ENCODE measurements around the gene TENT5C. TPM values are rescaled to one million over a fixed set of nuclear protein-coding genes. Genes with fewer than 3 reads are reported as not detected.

TENT5C gene
- total and polyA plus RNA-seq, 10 of the 15 experiments (the other 5 are each of a cell fraction or from before 2014, with no cell fraction given) = 0.19 to 2.4 (median 0.78) TPM

GRCh38 chr1:117620440-117620839 lies 14.6 kb downstream of the TENT5C start:
- BruUV-seq (replicated peaks) = no TSS peak
- ChIA-PET POLR2A (interaction anchor here (0.9 kb wide), 1 partner anchor 11 kb away, joined by 3 read pairs; no protein-coding TSS in a partner anchor), CTCF (interaction anchor here (1.2 kb wide), 1 partner anchor 133 kb away, joined by 3 read pairs; no protein-coding TSS in a partner anchor), SMC1A (ENCODE audit: uncharacterized antibody, unreplicated experiment) (interaction anchor here (1.2 kb wide), 1 partner anchor 36 kb away, joined by 3 read pairs; no protein-coding TSS in a partner anchor), RAD21 (ENCODE audit: unreplicated experiment) (no interaction called here)
- in situ Hi-C loops (cut with MboI) (no loop called here), intact Hi-C loops (cut with micrococcal nuclease; ENCODE audit: unreplicated experiment) (no loop called here)
- H3K9me3 ChIP-seq (replicated peaks; ENCODE audit: control insufficient read depth, insufficient read depth, low read length) = no peaks in the 10 kb centered on the region; the same call in 2 of the 3 replicates
- WGBS (ENCODE audit: insufficient coverage, insufficient replicate concordance, low lambda C conversion rate, missing lambda C conversion rate) = 59% methylated on average over 6 of the region's 6 CpGs
- H3K4me1 ChIP-seq (ENCODE audit: control insufficient read depth, insufficient read depth, low read length) = no peaks in the 10 kb centered on the region
- H3K36me3 ChIP-seq (ENCODE audit: control insufficient read depth in 2 of 2, insufficient read depth in 2 of 2, low read length in 1 of 2) = no peaks in the 10 kb centered on the region
- no peak overlapping the region for H3K9ac ChIP-seq (ENCODE audit: control insufficient read depth, insufficient read depth, low read length)
- H3K27ac ChIP-seq (ENCODE audit: control insufficient read depth, insufficient read depth) = no peak overlapping the region
- ATAC-seq (no peak), DNase-seq (ENCODE audit: low read depth, low spot score) (no peak), FAIRE-seq (no peak)
- peaks cover 3% of the 10 kb centered on the region in 2 experiments for H3K27me3 ChIP-seq (replicated peaks in 1 of 2; ENCODE audit: control insufficient read depth in 2 of 2, insufficient read depth in 2 of 2, low read length in 1 of 2)
- no peaks in the 10 kb centered on the region for H3K79me2 ChIP-seq (ENCODE audit: control insufficient read depth, insufficient read depth, low read length)
- H2AFZ ChIP-seq (ENCODE audit: control insufficient read depth, low read depth, low read length) = no peak overlapping the region
- H3K4me3 ChIP-seq = no peak overlapping the region
- TF ChIP-seq SUZ12 (IDR thresholded peaks at IDR 0.05; ENCODE audit: unreplicated experiment) (no peak), MTA3 (IDR thresholded peaks at IDR 0.05; ENCODE audit: borderline replicate concordance, low read length) (no peak), USF1 (IDR thresholded peaks at IDR 0.05; ENCODE audit: borderline replicate concordance, extremely low read length, insufficient read depth, low read depth, low read length) (no peak), SP1 (IDR thresholded peaks at IDR 0.05; ENCODE audit: low read depth, low read length) (no peak), CHD1 (IDR thresholded peaks at IDR 0.05; ENCODE audit: low read depth, low read length) (no peak), WRNIP1 (IDR thresholded peaks at IDR 0.05; ENCODE audit: borderline replicate concordance, low read depth, low read length) (no peak), PAX8 (IDR thresholded peaks at IDR 0.05) (no peak), NR2C2 (IDR thresholded peaks at IDR 0.05; ENCODE audit: borderline replicate concordance, control insufficient read depth, insufficient read length, low read depth) (no peak)
- TF ChIP-seq, protein P1, sequence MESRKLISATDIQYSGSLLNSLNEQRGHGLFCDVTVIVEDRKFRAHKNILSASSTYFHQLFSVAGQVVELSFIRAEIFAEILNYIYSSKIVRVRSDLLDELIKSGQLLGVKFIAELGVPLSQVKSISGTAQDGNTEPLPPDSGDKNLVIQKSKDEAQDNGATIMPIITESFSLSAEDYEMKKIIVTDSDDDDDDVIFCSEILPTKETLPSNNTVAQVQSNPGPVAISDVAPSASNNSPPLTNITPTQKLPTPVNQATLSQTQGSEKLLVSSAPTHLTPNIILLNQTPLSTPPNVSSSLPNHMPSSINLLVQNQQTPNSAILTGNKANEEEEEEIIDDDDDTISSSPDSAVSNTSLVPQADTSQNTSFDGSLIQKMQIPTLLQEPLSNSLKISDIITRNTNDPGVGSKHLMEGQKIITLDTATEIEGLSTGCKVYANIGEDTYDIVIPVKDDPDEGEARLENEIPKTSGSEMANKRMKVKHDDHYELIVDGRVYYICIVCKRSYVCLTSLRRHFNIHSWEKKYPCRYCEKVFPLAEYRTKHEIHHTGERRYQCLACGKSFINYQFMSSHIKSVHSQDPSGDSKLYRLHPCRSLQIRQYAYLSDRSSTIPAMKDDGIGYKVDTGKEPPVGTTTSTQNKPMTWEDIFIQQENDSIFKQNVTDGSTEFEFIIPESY (IDR thresholded peaks at IDR 0.05) = no peak
- TF ChIP-seq, protein P2, sequence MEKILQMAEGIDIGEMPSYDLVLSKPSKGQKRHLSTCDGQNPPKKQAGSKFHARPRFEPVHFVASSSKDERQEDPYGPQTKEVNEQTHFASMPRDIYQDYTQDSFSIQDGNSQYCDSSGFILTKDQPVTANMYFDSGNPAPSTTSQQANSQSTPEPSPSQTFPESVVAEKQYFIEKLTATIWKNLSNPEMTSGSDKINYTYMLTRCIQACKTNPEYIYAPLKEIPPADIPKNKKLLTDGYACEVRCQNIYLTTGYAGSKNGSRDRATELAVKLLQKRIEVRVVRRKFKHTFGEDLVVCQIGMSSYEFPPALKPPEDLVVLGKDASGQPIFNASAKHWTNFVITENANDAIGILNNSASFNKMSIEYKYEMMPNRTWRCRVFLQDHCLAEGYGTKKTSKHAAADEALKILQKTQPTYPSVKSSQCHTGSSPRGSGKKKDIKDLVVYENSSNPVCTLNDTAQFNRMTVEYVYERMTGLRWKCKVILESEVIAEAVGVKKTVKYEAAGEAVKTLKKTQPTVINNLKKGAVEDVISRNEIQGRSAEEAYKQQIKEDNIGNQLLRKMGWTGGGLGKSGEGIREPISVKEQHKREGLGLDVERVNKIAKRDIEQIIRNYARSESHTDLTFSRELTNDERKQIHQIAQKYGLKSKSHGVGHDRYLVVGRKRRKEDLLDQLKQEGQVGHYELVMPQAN (conservative IDR thresholded peaks at IDR 0.05) = no peak
- H3K4me2 ChIP-seq (ENCODE audit: control insufficient read depth, insufficient read depth) = no peak overlapping the region
- H4K20me1 ChIP-seq (ENCODE audit: control insufficient read depth, insufficient read depth) = no peaks in the 10 kb centered on the region; the same call in 1 of the 2 replicates

Measured in GM12878 (cell line).